ENCODE results near the gene GDPD4. TPM values are rescaled to one million over a fixed set of nuclear protein-coding genes. Genes with fewer than 3 reads are reported as not detected.
A peak's percentile ranks its signal among the peaks of the same experiment; 100 is the strongest.

Gene GDPD4
- polyA plus RNA-seq, 4 donors, result 2.2 to 4.5 TPM; not detected in 2

DNA sequence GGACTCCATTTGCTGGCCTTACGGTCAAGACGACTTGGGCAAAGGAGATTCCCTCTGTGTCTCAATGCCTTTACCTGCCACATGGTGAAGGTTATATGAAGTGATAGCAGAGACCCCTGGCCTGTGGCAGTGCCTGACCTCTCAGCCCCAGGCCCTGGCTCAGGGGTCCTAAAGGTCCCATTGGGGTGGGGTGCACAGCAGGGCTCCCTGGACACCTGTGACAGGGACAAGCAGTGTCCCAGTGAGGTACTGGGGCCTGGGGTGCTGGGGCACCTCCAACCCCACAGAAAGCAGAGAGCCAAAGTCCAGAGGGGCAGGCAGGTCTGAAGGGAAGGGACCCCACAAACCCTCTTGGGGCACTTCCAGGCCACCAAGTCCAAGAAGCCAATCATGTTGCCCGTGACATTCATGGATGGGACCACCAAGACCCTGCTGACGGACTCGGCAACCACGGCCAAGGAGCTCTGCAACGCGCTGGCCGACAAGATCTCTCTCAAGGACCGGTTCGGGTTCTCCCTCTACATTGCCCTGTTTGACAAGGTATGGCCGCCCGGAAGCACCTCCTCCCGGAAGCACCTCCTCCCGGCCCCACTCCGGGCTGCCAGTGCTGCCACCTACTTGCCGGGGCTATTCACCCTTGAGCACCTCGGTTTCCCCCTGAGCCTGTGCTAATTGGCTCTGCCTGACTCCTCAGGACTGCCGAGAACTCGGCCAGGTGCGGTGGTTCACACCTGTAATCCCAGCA, 111.0 kb downstream of the GDPD4 start:
- FAIRE-seq (no peak), DNase-seq (no peak)
- Histone ChIP-seq H3K36me3 (ENCODE audit: control insufficient read depth in 3 of 3, insufficient read depth in 2 of 3, low read depth in 1 of 3, low read length in 3 of 3) (peaks cover 0 to 73% (median 0%) of the 10 kb centered on the region in 3 donors), H3K27me3 (ENCODE audit: control insufficient read depth in 3 of 3, insufficient read depth in 3 of 3, low read length in 3 of 3) (no peaks in the 10 kb centered on the region), H3K4me1 (ENCODE audit: control insufficient read depth in 3 of 3, insufficient read depth in 2 of 3, low read depth in 1 of 3, low read length in 2 of 3) (peaks cover 0 to 40% (median 0%) of the 10 kb centered on the region in 3 donors), H3K27ac (ENCODE audit: low read depth in 1 of 3, low read length in 2 of 3) (no peak overlapping the region), H3K9me3 (ENCODE audit: control insufficient read depth in 2 of 2, insufficient read depth in 1 of 2, low read depth in 1 of 2, low read length in 1 of 2) (no peaks in the 10 kb centered on the region), H3K4me3 (ENCODE audit: low read depth in 1 of 3, low read length in 3 of 3) (no peak overlapping the region)
- WGBS, 3 donors, result 89 to 93% (median 93%) methylated on average over 21 of the region's 21 CpGs

- no peak for DNase-seq
- Histone ChIP-seq H3K4me1 (ENCODE audit: control insufficient read depth in 3 of 3, insufficient read depth in 2 of 3, low read depth in 1 of 3, low read length in 2 of 3) (peaks cover 0 to 40% (median 0%) of the 10 kb centered on the region in 3 donors), H3K27me3 (ENCODE audit: control insufficient read depth in 3 of 3, insufficient read depth in 3 of 3, low read length in 3 of 3) (no peaks in the 10 kb centered on the region), H3K9me3 (ENCODE audit: control insufficient read depth in 2 of 2, insufficient read depth in 1 of 2, low read depth in 1 of 2, low read length in 1 of 2) (no peaks in the 10 kb centered on the region), H3K4me3 (ENCODE audit: low read depth in 1 of 3, low read length in 3 of 3) (no peak overlapping the region), H3K36me3 (ENCODE audit: control insufficient read depth in 3 of 3, insufficient read depth in 2 of 3, low read depth in 1 of 3, low read length in 3 of 3) (peaks cover 0 to 65% (median 0%) of the 10 kb centered on the region in 3 donors), H3K27ac (ENCODE audit: low read depth in 1 of 3, low read length in 2 of 3) (peak overlapping the region in 1 of 3 donors; percentile 93)
- FAIRE-seq, result no peak
- 82 to 90% (median 90%) methylated on average over 28 of the region's 28 CpGs for WGBS, 3 donors
Measured at GRCh38 chr11:77189588-77190210, 111.8 kb downstream of the GDPD4 start.

- no peak for FAIRE-seq
- peaks cover 0 to 65% (median 0%) of the 10 kb centered on the region in 3 donors for H3K36me3 ChIP-seq (ENCODE audit: control insufficient read depth in 3 of 3, insufficient read depth in 2 of 3, low read depth in 1 of 3, low read length in 3 of 3)
- WGBS, 3 donors, result 43 to 68% (median 58%) methylated on average over 18 of the region's 18 CpGs
- peak overlapping the region in 1 of 3 donors; percentile 93 for H3K27ac ChIP-seq (ENCODE audit: low read depth in 1 of 3, low read length in 2 of 3)
- peak; percentile 41 to 62 for DNase-seq
- H3K4me1 ChIP-seq (ENCODE audit: control insufficient read depth in 3 of 3, insufficient read depth in 2 of 3, low read depth in 1 of 3, low read length in 2 of 3), result peaks cover 0 to 40% (median 0%) of the 10 kb centered on the region in 3 donors
- no peaks in the 10 kb centered on the region for H3K27me3 ChIP-seq (ENCODE audit: control insufficient read depth in 3 of 3, insufficient read depth in 3 of 3, low read length in 3 of 3)
- no peaks in the 10 kb centered on the region for H3K9me3 ChIP-seq (ENCODE audit: control insufficient read depth in 2 of 2, insufficient read depth in 1 of 2, low read depth in 1 of 2, low read length in 1 of 2)
- no peak overlapping the region for H3K4me3 ChIP-seq (ENCODE audit: low read depth in 1 of 3, low read length in 3 of 3)
Measured at GRCh38 chr11:77188633-77189491, 112.6 kb downstream of the GDPD4 start.

- peaks cover 0 to 69% (median 0%) of the 10 kb centered on the region in 3 donors for H3K36me3 ChIP-seq (ENCODE audit: control insufficient read depth in 3 of 3, insufficient read depth in 2 of 3, low read depth in 1 of 3, low read length in 3 of 3)
- no peaks in the 10 kb centered on the region for H3K27me3 ChIP-seq (ENCODE audit: control insufficient read depth in 3 of 3, insufficient read depth in 3 of 3, low read length in 3 of 3)
- H3K27ac ChIP-seq (ENCODE audit: low read depth in 1 of 3, low read length in 2 of 3), result peak overlapping the region in 1 of 3 donors; percentile 93
- FAIRE-seq, result peak; percentile 73
- H3K9me3 ChIP-seq (ENCODE audit: control insufficient read depth in 2 of 2, insufficient read depth in 1 of 2, low read depth in 1 of 2, low read length in 1 of 2), result no peaks in the 10 kb centered on the region
- 11 to 43% (median 29%) methylated on average over 7 of the region's 7 CpGs for WGBS, 3 donors
- no peak overlapping the region for H3K4me3 ChIP-seq (ENCODE audit: low read depth in 1 of 3, low read length in 3 of 3)
- peak; percentile 89 to 93 for DNase-seq
- peaks cover 0 to 40% (median 0%) of the 10 kb centered on the region in 3 donors for H3K4me1 ChIP-seq (ENCODE audit: control insufficient read depth in 3 of 3, insufficient read depth in 2 of 3, low read depth in 1 of 3, low read length in 2 of 3)
Measured at GRCh38 chr11:77187776-77188632, 113.5 kb downstream of the GDPD4 start.

- no peaks in the 10 kb centered on the region for H3K9me3 ChIP-seq (ENCODE audit: control insufficient read depth in 2 of 2, insufficient read depth in 1 of 2, low read depth in 1 of 2, low read length in 1 of 2)
- DNase-seq (peak in 1 of 2 donors; percentile 74), FAIRE-seq (no peak)
- no peak overlapping the region for H3K4me3 ChIP-seq (ENCODE audit: low read depth in 1 of 3, low read length in 3 of 3)
- H3K36me3 ChIP-seq (ENCODE audit: control insufficient read depth in 3 of 3, insufficient read depth in 2 of 3, low read depth in 1 of 3, low read length in 3 of 3), result peaks cover 0 to 70% (median 0%) of the 10 kb centered on the region in 3 donors
- WGBS, 3 donors, result 57 to 70% (median 59%) methylated on average over 9 of the region's 9 CpGs
- H3K27me3 ChIP-seq (ENCODE audit: control insufficient read depth in 3 of 3, insufficient read depth in 3 of 3, low read length in 3 of 3), result no peaks in the 10 kb centered on the region
- peaks cover 0 to 40% (median 0%) of the 10 kb centered on the region in 3 donors for H3K4me1 ChIP-seq (ENCODE audit: control insufficient read depth in 3 of 3, insufficient read depth in 2 of 3, low read depth in 1 of 3, low read length in 2 of 3)
- peak overlapping the region in 1 of 3 donors; percentile 93 for H3K27ac ChIP-seq (ENCODE audit: low read depth in 1 of 3, low read length in 2 of 3)
Measured at GRCh38 chr11:77187111-77187750, 114.3 kb downstream of the GDPD4 start.

- H3K9me3 ChIP-seq (ENCODE audit: control insufficient read depth in 2 of 2, insufficient read depth in 1 of 2, low read depth in 1 of 2, low read length in 1 of 2), result no peaks in the 10 kb centered on the region
- peak overlapping the region in 1 of 3 donors; percentile 93 for H3K27ac ChIP-seq (ENCODE audit: low read depth in 1 of 3, low read length in 2 of 3)
- peaks cover 0 to 70% (median 0%) of the 10 kb centered on the region in 3 donors for H3K36me3 ChIP-seq (ENCODE audit: control insufficient read depth in 3 of 3, insufficient read depth in 2 of 3, low read depth in 1 of 3, low read length in 3 of 3)
- H3K27me3 ChIP-seq (ENCODE audit: control insufficient read depth in 3 of 3, insufficient read depth in 3 of 3, low read length in 3 of 3), result no peaks in the 10 kb centered on the region
- no peak overlapping the region for H3K4me3 ChIP-seq (ENCODE audit: low read depth in 1 of 3, low read length in 3 of 3)
- WGBS, 3 donors, result 82 to 91% (median 86%) methylated on average over 1 of the region's 1 CpG
- no peak for FAIRE-seq
- no peak for DNase-seq
- H3K4me1 ChIP-seq (ENCODE audit: control insufficient read depth in 3 of 3, insufficient read depth in 2 of 3, low read depth in 1 of 3, low read length in 2 of 3), result peaks cover 0 to 35% (median 0%) of the 10 kb centered on the region in 3 donors
Measured at GRCh38 chr11:77186302-77186701, 115.2 kb downstream of the GDPD4 start.

GRCh38 chr11:77184136-77184860, 117.2 kb downstream of the GDPD4 start:
- Histone ChIP-seq H3K4me3 (ENCODE audit: low read depth in 1 of 3, low read length in 3 of 3) (no peak overlapping the region), H3K9me3 (ENCODE audit: control insufficient read depth in 2 of 2, insufficient read depth in 1 of 2, low read depth in 1 of 2, low read length in 1 of 2) (no peaks in the 10 kb centered on the region), H3K27me3 (ENCODE audit: control insufficient read depth in 3 of 3, insufficient read depth in 3 of 3, low read length in 3 of 3) (no peaks in the 10 kb centered on the region), H3K36me3 (ENCODE audit: control insufficient read depth in 3 of 3, insufficient read depth in 2 of 3, low read depth in 1 of 3, low read length in 3 of 3) (peaks cover 0 to 70% (median 0%) of the 10 kb centered on the region in 3 donors), H3K4me1 (ENCODE audit: control insufficient read depth in 3 of 3, insufficient read depth in 2 of 3, low read depth in 1 of 3, low read length in 2 of 3) (peaks cover 0 to 28% (median 0%) of the 10 kb centered on the region in 3 donors), H3K27ac (ENCODE audit: low read depth in 1 of 3, low read length in 2 of 3) (no peak overlapping the region)
- no peak for DNase-seq
- WGBS, 3 donors, result 84 to 88% (median 88%) methylated on average over 15 of the region's 15 CpGs
- FAIRE-seq, result no peak

Data from small intestine (tissue), 7 donors.